DND-41 (cell line): ENCODE results near the gene DEFB131B.
"Not testable (repeated sequence)": the region's sequence is repeated elsewhere in the genome, so short reads cannot be mapped to it uniquely, and the experiment has no call there.

ENCODE experiments used
- CTCF ChIP-seq: IDR thresholded peaks from 2 replicates; pipeline ENCODE4 v1.5.1; 2012; ENCODE audit warnings: borderline replicate concordance, low read length, moderate library complexity, mild to moderate bottlenecking; ENCODE audit not compliant: poor library complexity, severe bottlenecking; ENCODE audit errors: extremely low read depth
- EZH2 ChIP-seq: IDR thresholded peaks from 3 replicates; pipeline ENCODE4 v1.6.1; 2012; ENCODE audit warnings: borderline replicate concordance, low read depth, mild to moderate bottlenecking, moderate library complexity, low read length, inconsistent platforms; ENCODE audit not compliant: severe bottlenecking

DNA sequence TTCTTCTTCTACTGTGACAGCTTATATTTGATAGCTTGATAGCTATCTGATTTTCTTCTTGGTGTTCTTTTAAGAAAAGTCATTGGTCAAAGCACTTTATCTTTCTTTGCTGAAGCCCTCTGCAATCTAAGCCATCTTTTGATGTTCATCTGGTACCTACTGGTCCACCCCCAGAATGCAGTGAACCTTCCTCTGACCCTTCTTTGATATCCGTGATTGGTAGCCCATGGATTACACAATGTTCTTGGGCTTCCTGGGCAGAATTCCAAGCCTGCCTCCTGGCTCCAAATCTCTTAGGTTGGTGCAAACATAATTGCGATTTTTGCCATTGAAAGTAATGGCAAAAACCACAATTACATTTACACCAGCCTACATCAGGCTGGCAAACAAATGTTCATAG is 2.0 kb upstream of the DEFB131B start:
- TF ChIP-seq CTCF, EZH2: not testable (repeated sequence)
